CD14-positive monocyte (primary cell): ENCODE measurements around the gene MKKS. TPM values are rescaled to one million over a fixed set of nuclear protein-coding genes. Genes with fewer than 3 reads are reported as not detected.

Experiments used
- DNase-seq, 3 donors: peaks; one replicate each; pipeline ENCODE4 v3.0.0-alpha.2; 2011 to 2022
- H2AFZ ChIP-seq: 2 replicates; pipeline ENCODE4 v1.6.0; 2012; ENCODE audit warnings: mild to moderate bottlenecking, low read depth, low read length, inconsistent platforms; ENCODE audit not compliant: insufficient read depth, poor library complexity, severe bottlenecking
- H3K27ac ChIP-seq, 2 donors: 1 replicate in 1 of 2; 2 replicates in 1 of 2; pipeline ENCODE4 v1.5.1; 2012 to 2013; ENCODE audit warnings: low read length in 2 of 2, control low read depth in 1 of 2, inconsistent platforms in 1 of 2, low read depth in 1 of 2, mild to moderate bottlenecking in 1 of 2
- H3K27me3 ChIP-seq, 2 donors: one replicate each; pipeline versions ENCODE4 v1.6.0 to v1.6.1; 2011 to 2013; ENCODE audit warnings: low read length in 2 of 2; ENCODE audit not compliant: control insufficient read depth in 2 of 2, insufficient read depth in 2 of 2
- H3K36me3 ChIP-seq, 2 donors: replicated peaks in 1 of 2; 1 replicate in 1 of 2; 2 replicates in 1 of 2; pipeline versions ENCODE4 v1.5.1 to v1.6.1; 2012 to 2013; ENCODE audit warnings: low read length in 2 of 2, control low read depth in 1 of 2, inconsistent platforms in 1 of 2, mild to moderate bottlenecking in 1 of 2; ENCODE audit not compliant: insufficient read depth in 2 of 2, control insufficient read depth in 1 of 2
- H3K4me1 ChIP-seq, 2 donors: 1 replicate in 1 of 2; 2 replicates in 1 of 2; pipeline versions ENCODE4 v1.5.1 to v1.6.1; 2012 to 2013; ENCODE audit warnings: low read length in 2 of 2, control low read depth in 1 of 2, inconsistent platforms in 1 of 2, mild to moderate bottlenecking in 1 of 2, moderate library complexity in 1 of 2; ENCODE audit not compliant: insufficient read depth in 2 of 2, control insufficient read depth in 1 of 2
- H3K4me2 ChIP-seq: replicated peaks from 2 replicates; pipeline ENCODE3; 2012; ENCODE audit warnings: low read length, moderate library complexity, mild to moderate bottlenecking; ENCODE audit not compliant: poor library complexity, severe bottlenecking; ENCODE audit errors: extremely low read depth
- H3K4me3 ChIP-seq, 3 experiments: fragments of 200-600 bp in 1 of 3; sonication (generic) in 1 of 3; replicated peaks in 1 of 3; 1 replicate in 2 of 3; 2 replicates in 1 of 3; pipeline ENCODE4 v1.5.1; 2011 to 2013; ENCODE audit warnings: low read length in 3 of 3, mild to moderate bottlenecking in 3 of 3, control low read depth in 2 of 3, low read depth in 2 of 3, inconsistent platforms in 1 of 3, moderate library complexity in 1 of 3
- H3K79me2 ChIP-seq: 2 replicates; pipeline ENCODE4 v1.6.0; 2012; ENCODE audit warnings: mild to moderate bottlenecking, control low read depth, inconsistent platforms, low read length, moderate library complexity; ENCODE audit not compliant: insufficient read depth
- H3K9ac ChIP-seq: 2 replicates; pipeline ENCODE4 v1.6.0; 2017; ENCODE audit warnings: low read length, mild to moderate bottlenecking; ENCODE audit not compliant: insufficient read depth, poor library complexity, severe bottlenecking
- H3K9me3 ChIP-seq, 2 donors: replicated peaks in 1 of 2; 1 replicate in 1 of 2; 2 replicates in 1 of 2; pipeline versions ENCODE4 v1.5.1 to v1.6.1; 2012 to 2013; ENCODE audit warnings: low read length in 2 of 2, control low read depth in 1 of 2; ENCODE audit not compliant: control insufficient read depth in 1 of 2, insufficient read depth in 1 of 2
- H4K20me1 ChIP-seq: 2 replicates; pipeline ENCODE4 v1.6.0; 2012; ENCODE audit warnings: mild to moderate bottlenecking, low read length, control low read depth, moderate library complexity; ENCODE audit not compliant: insufficient read depth
- H3K27ac Mint-ChIP-seq, 7 donors: one replicate each; pipeline ENCODE4 v1.8.0; 2020; ENCODE audit warnings: mild to moderate bottlenecking in 7 of 7, mixed read lengths in 7 of 7, moderate library complexity in 6 of 7, inconsistent platforms in 2 of 7
- H3K27me3 Mint-ChIP-seq, 3 donors: one replicate each; pipeline ENCODE4 v1.8.0; 2021 to 2022; ENCODE audit warnings: low read depth in 3 of 3, mild to moderate bottlenecking in 3 of 3, mixed read lengths in 3 of 3, moderate library complexity in 3 of 3, inconsistent platforms in 1 of 3
- H3K36me3 Mint-ChIP-seq, 2 donors: one replicate each; pipeline ENCODE4 v1.8.0; 2020; ENCODE audit warnings: mixed read lengths in 2 of 2, inconsistent platforms in 1 of 2, mild to moderate bottlenecking in 1 of 2
- H3K4me1 Mint-ChIP-seq: one replicate; pipeline ENCODE4 v1.8.0; 2020; ENCODE audit warnings: mild to moderate bottlenecking, mixed read lengths
- H3K4me3 Mint-ChIP-seq, 2 donors: one replicate each; pipeline ENCODE4 v1.8.0; 2020; ENCODE audit warnings: mild to moderate bottlenecking in 2 of 2, mixed read lengths in 2 of 2, moderate library complexity in 1 of 2
- H3K9me3 Mint-ChIP-seq, 7 donors: one replicate each; pipeline ENCODE4 v1.8.0; 2020 to 2022; ENCODE audit warnings: mixed read lengths in 7 of 7, mild to moderate bottlenecking in 6 of 7, moderate library complexity in 6 of 7, inconsistent platforms in 2 of 7
- WGBS: methylation state at CpG from one replicate; pipeline ENCODE4 v1.1.5; 2013; ENCODE audit warnings: missing lambda C conversion rate; ENCODE audit not compliant: insufficient coverage; 5-methylcytosine and 5-hydroxymethylcytosine counted together
- intact Hi-C, 2 donors: fragments of 100-400 bp; cut with micrococcal nuclease; formaldehyde crosslinking; loops; one replicate each; pipeline versions ENCODE4 v1.15.0 to v1.15.1; 2023
- polyA plus RNA-seq, 3 donors: library from polyadenylated mRNA; depleted of rRNA in 1 of 3; unstranded in 2 of 3; stranded (reverse) in 1 of 3; fragments of 300-500 nt in 2 of 3; fragments of >200 nt in 1 of 3; fragmentation: Illumina TruSeq in 2 of 3; gene quantifications; 1 replicate in 2 of 3; 2 replicates in 1 of 3; pipeline ENCODE4 v1.2.3, GENCODE V29; 2012 to 2021
- TF ChIP-seq, protein P1 (sequence below): fragments of 200-600 bp; IDR thresholded peaks from one replicate; pipeline ENCODE4 v1.8.0; 2022; ENCODE audit warnings: antibody characterized with exemption, mild to moderate bottlenecking

Gene MKKS
- polyA plus RNA-seq, 3 donors = 4.8 to 34.6 (median 31.8) TPM

DNA sequence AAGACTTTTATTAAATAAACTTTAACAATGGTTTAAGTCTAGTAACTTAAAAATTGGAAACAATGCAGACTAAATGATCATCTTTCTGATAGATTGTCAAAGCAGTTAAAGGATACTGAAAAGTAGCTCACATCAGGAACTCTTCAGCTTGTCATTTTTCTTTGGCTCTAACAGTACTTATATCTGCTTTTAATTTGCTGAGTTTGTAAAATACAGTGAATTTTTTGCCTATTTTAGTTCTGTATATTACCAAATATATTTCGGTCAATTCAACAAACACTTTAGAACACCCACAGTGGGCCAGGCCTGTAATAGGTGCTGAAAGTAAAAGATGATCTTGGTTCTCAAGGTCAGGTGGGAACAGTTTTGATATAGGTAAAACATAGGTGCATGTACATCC, 22.3 kb downstream of the MKKS start:
- no peak overlapping the region for H3K4me2 ChIP-seq
- Mint-ChIP-seq H3K9me3 (peaks cover 0 to 8% (median 0%) of the 10 kb centered on the region in 7 donors), H3K4me3 (no peak overlapping the region), H3K36me3 (peaks cover 52 to 58% of the 10 kb centered on the region in 2 donors), H3K4me1 (no peaks in the 10 kb centered on the region), H3K27ac (no peak overlapping the region), H3K27me3 (no peaks in the 10 kb centered on the region)
- H3K36me3 ChIP-seq = peaks cover 49 to 72% of the 10 kb centered on the region in 2 donors
- DNase-seq = no peak
- H3K4me3 ChIP-seq = no peak overlapping the region
- H4K20me1 ChIP-seq = peaks cover 21% of the 10 kb centered on the region
- no peaks in the 10 kb centered on the region for H3K27me3 ChIP-seq
- TF ChIP-seq, protein P1, sequence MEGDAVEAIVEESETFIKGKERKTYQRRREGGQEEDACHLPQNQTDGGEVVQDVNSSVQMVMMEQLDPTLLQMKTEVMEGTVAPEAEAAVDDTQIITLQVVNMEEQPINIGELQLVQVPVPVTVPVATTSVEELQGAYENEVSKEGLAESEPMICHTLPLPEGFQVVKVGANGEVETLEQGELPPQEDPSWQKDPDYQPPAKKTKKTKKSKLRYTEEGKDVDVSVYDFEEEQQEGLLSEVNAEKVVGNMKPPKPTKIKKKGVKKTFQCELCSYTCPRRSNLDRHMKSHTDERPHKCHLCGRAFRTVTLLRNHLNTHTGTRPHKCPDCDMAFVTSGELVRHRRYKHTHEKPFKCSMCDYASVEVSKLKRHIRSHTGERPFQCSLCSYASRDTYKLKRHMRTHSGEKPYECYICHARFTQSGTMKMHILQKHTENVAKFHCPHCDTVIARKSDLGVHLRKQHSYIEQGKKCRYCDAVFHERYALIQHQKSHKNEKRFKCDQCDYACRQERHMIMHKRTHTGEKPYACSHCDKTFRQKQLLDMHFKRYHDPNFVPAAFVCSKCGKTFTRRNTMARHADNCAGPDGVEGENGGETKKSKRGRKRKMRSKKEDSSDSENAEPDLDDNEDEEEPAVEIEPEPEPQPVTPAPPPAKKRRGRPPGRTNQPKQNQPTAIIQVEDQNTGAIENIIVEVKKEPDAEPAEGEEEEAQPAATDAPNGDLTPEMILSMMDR = no peak
- H2AFZ ChIP-seq = no peak overlapping the region
- no peak overlapping the region for H3K27ac ChIP-seq
- H3K4me1 ChIP-seq = no peaks in the 10 kb centered on the region
- H3K79me2 ChIP-seq = no peaks in the 10 kb centered on the region
- H3K9me3 ChIP-seq = no peaks in the 10 kb centered on the region
- WGBS = no CpG with 5 or more reads among the region's 1 CpG
- intact Hi-C loops = no loop called here
- no peak overlapping the region for H3K9ac ChIP-seq

DNA sequence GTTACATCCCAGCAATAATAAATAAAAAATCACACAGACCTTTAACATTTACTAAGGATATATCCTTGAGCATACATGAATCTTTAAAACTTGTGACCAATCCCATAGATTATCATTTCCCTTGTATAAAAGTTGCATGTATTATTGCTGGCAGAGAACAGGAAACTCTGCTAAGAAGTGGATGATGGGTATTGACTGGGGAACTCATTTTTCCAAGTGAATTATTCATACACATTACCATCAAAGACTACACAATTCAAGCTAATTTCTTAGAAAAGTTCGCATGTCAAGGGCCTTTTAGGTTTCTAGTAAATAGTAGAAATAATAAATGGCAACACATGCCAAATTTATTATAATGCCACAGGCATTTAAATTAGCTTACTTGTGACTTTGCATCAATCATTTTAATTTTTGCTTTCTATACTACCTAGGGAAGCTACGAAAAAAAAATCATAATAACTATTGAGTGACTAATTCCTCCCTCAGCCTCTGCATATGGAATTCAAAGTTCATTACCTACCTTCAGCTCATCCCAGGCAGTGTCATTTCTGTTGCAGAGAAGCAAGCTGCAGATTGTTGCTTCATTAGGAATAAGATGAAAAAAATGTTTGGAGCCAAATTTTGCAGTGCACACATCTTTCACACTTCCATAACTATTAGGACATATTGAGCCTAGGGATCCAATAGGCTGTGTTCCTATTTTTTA, 25.8 kb downstream of the MKKS start:
- TF ChIP-seq, protein P1 = no peak
- H3K4me3 ChIP-seq = no peak overlapping the region
- H4K20me1 ChIP-seq = peaks cover under 1% of the 10 kb centered on the region
- no peaks in the 10 kb centered on the region for H3K27me3 ChIP-seq
- H2AFZ ChIP-seq = no peak overlapping the region
- no peak for DNase-seq
- no peaks in the 10 kb centered on the region for H3K79me2 ChIP-seq
- Mint-ChIP-seq H3K9me3 (peaks cover 0 to 8% (median 0%) of the 10 kb centered on the region in 7 donors), H3K4me3 (no peak overlapping the region), H3K4me1 (peaks cover 12% of the 10 kb centered on the region), H3K36me3 (peaks cover 46 to 49% of the 10 kb centered on the region in 2 donors), H3K27ac (no peak overlapping the region), H3K27me3 (no peaks in the 10 kb centered on the region)
- no peak overlapping the region for H3K9ac ChIP-seq
- H3K36me3 ChIP-seq = peaks cover 44 to 56% of the 10 kb centered on the region in 2 donors
- intact Hi-C loops = no loop called here
- WGBS = no CpG with 5 or more reads among the region's 2 CpGs
- no peak overlapping the region for H3K27ac ChIP-seq
- no peak overlapping the region for H3K4me2 ChIP-seq
- H3K9me3 ChIP-seq = no peaks in the 10 kb centered on the region
- H3K4me1 ChIP-seq = peaks cover 2 to 12% of the 10 kb centered on the region in 2 donors
